Right atrium auricular region (tissue), 2 donors: ENCODE results near the gene FRMD4A. TPM values are rescaled to one million over a fixed set of nuclear protein-coding genes. Genes with fewer than 3 reads are reported as not detected.

Experiments used
- DNase-seq: peaks from one replicate; pipeline ENCODE4 v3.0.0-alpha.2; 2019; ENCODE audit warnings: low spot score
- H3K27ac ChIP-seq, 2 donors: fragments of 200-600 bp; sonication (generic); 1 replicate in 1 of 2; 2 replicates in 1 of 2; pipeline ENCODE4 v1.5.1; 2016 to 2019
- H3K27me3 ChIP-seq, 2 donors: fragments of 200-600 bp; sonication (generic); one replicate each; pipeline versions ENCODE4 v1.5.1 to v1.6.0; 2017 to 2019
- H3K36me3 ChIP-seq: fragments of 200-600 bp; sonication (generic); one replicate; pipeline ENCODE4 v1.5.1; 2016
- H3K4me1 ChIP-seq, 2 donors: fragments of 200-600 bp; sonication (generic); one replicate each; pipeline versions ENCODE4 v1.5.1 to v1.6.0; 2017 to 2019
- H3K4me3 ChIP-seq, 2 donors: fragments of 200-600 bp; sonication (generic); 1 replicate in 1 of 2; 2 replicates in 1 of 2; pipeline ENCODE4 v1.5.1; 2017 to 2019; ENCODE audit warnings: mild to moderate bottlenecking in 1 of 2, moderate library complexity in 1 of 2
- H3K9me3 ChIP-seq, 2 donors: fragments of 200-600 bp; sonication (generic); one replicate each; pipeline ENCODE4 v1.5.1; 2019
- total RNA-seq, 2 donors: library from RNA; depleted of rRNA; stranded (reverse); fragments of >200 nt; gene quantifications; one replicate each; pipeline ENCODE4 v1.1.0, GENCODE V29; 2016
- TF ChIP-seq, protein P1 (sequence below), 2 donors: fragments of 200-600 bp; sonication (generic); IDR thresholded peaks; one replicate each; pipeline ENCODE4 v1.5.1; 2019; ENCODE audit warnings: antibody characterized with exemption in 2 of 2

FRMD4A gene
- total RNA-seq, 2 donors from 2014 or later = 15.9 to 22.9 TPM

DNA sequence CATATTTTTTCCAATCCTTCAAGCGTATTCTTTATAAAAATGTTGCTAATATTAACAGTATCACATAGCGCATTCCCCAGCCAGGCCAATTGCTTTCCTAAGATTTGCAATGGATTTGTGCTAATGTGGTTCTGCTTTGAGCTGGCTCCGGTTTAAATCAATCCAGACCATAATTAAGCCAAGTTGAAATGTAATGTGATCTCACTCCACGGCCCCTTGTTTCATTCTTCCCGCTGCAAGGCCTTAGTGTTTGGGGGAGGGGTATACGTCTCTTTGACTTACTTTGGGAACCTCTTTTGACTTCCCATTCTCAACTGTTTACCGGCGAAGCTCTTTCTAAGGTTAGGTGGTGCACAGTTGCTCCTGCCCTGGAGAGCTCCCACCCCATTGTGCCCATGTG is 657.6 kb downstream of the FRMD4A start:
- Histone ChIP-seq H3K27me3 (no peaks in the 10 kb centered on the region), H3K4me3 (no peak overlapping the region), H3K36me3 (peaks cover 35% of the 10 kb centered on the region), H3K9me3 (no peaks in the 10 kb centered on the region), H3K27ac (no peak overlapping the region), H3K4me1 (no peaks in the 10 kb centered on the region)
- TF ChIP-seq, protein P1, sequence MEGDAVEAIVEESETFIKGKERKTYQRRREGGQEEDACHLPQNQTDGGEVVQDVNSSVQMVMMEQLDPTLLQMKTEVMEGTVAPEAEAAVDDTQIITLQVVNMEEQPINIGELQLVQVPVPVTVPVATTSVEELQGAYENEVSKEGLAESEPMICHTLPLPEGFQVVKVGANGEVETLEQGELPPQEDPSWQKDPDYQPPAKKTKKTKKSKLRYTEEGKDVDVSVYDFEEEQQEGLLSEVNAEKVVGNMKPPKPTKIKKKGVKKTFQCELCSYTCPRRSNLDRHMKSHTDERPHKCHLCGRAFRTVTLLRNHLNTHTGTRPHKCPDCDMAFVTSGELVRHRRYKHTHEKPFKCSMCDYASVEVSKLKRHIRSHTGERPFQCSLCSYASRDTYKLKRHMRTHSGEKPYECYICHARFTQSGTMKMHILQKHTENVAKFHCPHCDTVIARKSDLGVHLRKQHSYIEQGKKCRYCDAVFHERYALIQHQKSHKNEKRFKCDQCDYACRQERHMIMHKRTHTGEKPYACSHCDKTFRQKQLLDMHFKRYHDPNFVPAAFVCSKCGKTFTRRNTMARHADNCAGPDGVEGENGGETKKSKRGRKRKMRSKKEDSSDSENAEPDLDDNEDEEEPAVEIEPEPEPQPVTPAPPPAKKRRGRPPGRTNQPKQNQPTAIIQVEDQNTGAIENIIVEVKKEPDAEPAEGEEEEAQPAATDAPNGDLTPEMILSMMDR (IDR thresholded peaks at IDR 0.05) = no peak
- DNase-seq = no peak

DNA sequence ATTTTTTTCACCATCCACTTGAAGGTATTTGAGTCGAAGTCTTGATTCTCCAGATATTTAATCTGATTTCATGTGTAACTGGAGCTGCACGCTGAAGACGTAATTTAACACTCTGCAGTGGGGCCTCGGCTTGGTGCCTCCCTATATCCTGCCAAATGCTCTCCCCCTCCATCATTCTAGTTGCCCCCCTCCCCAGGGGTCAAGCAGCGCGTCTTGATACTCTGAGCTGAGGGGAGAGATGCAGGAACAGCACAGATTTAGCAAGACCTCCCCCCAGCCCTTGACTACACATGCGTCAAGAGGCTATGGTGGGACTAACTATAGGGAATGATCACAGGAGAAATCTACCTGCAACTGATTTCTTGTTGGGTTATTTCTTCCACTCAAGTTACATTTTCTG is 658.2 kb downstream of the FRMD4A start:
- no peaks in the 10 kb centered on the region for H3K9me3 ChIP-seq
- TF ChIP-seq, protein P1 (IDR thresholded peaks at IDR 0.05) = no peak
- peaks cover 41% of the 10 kb centered on the region for H3K36me3 ChIP-seq
- H3K27me3 ChIP-seq = no peaks in the 10 kb centered on the region
- DNase-seq = no peak
- H3K4me1 ChIP-seq = no peaks in the 10 kb centered on the region
- no peak overlapping the region for H3K27ac ChIP-seq
- H3K4me3 ChIP-seq = no peak overlapping the region

DNA sequence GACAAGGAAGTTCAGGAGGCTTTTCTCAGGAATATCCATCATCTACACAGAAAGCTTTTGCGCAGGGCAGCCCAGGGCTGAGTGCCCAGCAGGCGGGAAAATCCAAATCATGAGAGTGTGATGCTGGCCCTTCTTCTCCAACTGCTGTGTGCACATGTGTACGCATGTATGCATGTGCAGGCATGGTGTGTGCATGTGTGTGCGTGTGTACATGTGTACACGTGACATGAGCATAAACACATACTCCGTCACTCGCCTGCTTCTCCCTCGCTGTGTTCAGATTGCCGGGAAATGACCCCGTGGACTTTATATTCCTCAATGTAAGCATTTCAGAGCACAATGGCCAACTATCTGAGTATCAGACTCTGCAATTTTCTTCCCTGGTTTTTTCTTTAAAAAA is 658.8 kb downstream of the FRMD4A start:
- Histone ChIP-seq H3K4me3 (no peak overlapping the region), H3K27me3 (no peaks in the 10 kb centered on the region), H3K9me3 (no peaks in the 10 kb centered on the region), H3K27ac (no peak overlapping the region), H3K36me3 (peaks cover 47% of the 10 kb centered on the region), H3K4me1 (no peaks in the 10 kb centered on the region)
- DNase-seq = no peak
- TF ChIP-seq, protein P1 (IDR thresholded peaks at IDR 0.05) = no peak

DNA sequence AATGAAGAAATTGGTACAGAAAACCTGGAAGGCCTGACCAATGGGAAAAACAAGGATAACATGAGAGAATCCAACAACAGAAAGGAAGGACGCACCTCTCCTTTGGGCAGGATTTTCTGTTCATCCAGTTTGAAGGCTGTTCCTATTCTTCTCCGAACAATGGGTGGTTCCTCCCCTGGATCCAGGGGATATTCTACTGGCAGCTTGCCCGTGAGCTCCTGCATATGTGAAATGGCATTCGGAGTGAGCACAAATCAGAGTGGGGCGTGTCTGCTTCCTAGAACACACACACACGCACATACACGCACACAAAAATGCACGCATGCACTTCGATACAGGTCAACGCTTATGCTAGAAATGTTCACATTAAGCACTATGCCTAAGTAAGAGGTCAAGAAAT is 660.4 kb downstream of the FRMD4A start:
- Histone ChIP-seq H3K27ac (no peak overlapping the region), H3K27me3 (no peaks in the 10 kb centered on the region), H3K4me1 (no peaks in the 10 kb centered on the region), H3K36me3 (peaks cover 61% of the 10 kb centered on the region), H3K9me3 (no peaks in the 10 kb centered on the region), H3K4me3 (no peak overlapping the region)
- TF ChIP-seq, protein P1 (IDR thresholded peaks at IDR 0.05) = no peak
- DNase-seq = no peak

DNA sequence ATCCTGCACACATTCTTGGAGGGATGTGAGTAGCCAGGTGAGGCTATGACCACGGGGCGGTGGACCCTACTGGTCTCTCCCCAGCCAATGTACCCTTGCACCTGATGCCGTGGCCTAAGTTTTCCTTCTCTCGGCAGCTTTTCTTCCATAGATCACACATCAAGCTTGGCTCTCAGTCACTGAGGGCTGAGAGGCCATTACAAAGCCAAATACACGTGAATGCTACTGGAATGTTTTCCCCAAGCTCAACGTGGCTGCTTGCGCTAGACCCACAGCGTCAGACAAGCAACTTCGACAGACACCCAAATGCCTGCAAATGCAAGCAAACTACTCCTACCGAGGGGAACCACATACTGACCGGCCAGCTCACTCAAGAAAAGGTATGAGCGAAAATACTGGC is 660.8 kb downstream of the FRMD4A start:
- DNase-seq = no peak
- H3K27ac ChIP-seq = no peak overlapping the region

More for the DNA sequence above, 660.8 kb downstream of the FRMD4A start:
- H3K27me3 ChIP-seq = no peaks in the 10 kb centered on the region
- H3K4me3 ChIP-seq = no peak overlapping the region
- peaks cover 62% of the 10 kb centered on the region for H3K36me3 ChIP-seq
- H3K4me1 ChIP-seq = no peaks in the 10 kb centered on the region
- H3K9me3 ChIP-seq = no peaks in the 10 kb centered on the region
- TF ChIP-seq, protein P1 (IDR thresholded peaks at IDR 0.05) = no peak
